WERI-Rb-1 (cell line): ENCODE results near the gene CLEC14A.

Source experiments
- DNase-seq: peaks from one replicate; pipeline ENCODE4 v3.0.0-alpha.2; 2020
- H3K27ac ChIP-seq: fragments of 250-450 bp; sonication (Bioruptor Pico); 2 replicates; pipeline ENCODE4 v1.5.1; 2020; ENCODE audit warnings: mild to moderate bottlenecking, moderate library complexity
- H3K27me3 ChIP-seq: fragments of 250-450 bp; sonication (Bioruptor Pico); 2 replicates; pipeline ENCODE4 v1.5.1; 2021; ENCODE audit warnings: mild to moderate bottlenecking, low read depth, moderate library complexity; ENCODE audit not compliant: insufficient read depth, severe bottlenecking
- H3K36me3 ChIP-seq: fragments of 250-450 bp; sonication (Bioruptor Pico); 2 replicates; pipeline ENCODE4 v1.5.1; 2020; ENCODE audit warnings: mild to moderate bottlenecking, moderate library complexity
- H3K4me3 ChIP-seq: 2 replicates; pipeline ENCODE4 v1.5.1; 2011; ENCODE audit warnings: low read depth, mild to moderate bottlenecking, control low read depth, low read length
- H3K9me3 ChIP-seq: fragments of 250-450 bp; sonication (Bioruptor Pico); 2 replicates; pipeline ENCODE4 v1.5.1; 2021; ENCODE audit warnings: mild to moderate bottlenecking, moderate library complexity; ENCODE audit not compliant: severe bottlenecking
- CTCF ChIP-seq: IDR thresholded peaks from 2 replicates; pipeline ENCODE4 v1.5.1; 2011; ENCODE audit warnings: low read depth, mild to moderate bottlenecking, control low read depth, inconsistent platforms, low read length

CLEC14A gene

DNA sequence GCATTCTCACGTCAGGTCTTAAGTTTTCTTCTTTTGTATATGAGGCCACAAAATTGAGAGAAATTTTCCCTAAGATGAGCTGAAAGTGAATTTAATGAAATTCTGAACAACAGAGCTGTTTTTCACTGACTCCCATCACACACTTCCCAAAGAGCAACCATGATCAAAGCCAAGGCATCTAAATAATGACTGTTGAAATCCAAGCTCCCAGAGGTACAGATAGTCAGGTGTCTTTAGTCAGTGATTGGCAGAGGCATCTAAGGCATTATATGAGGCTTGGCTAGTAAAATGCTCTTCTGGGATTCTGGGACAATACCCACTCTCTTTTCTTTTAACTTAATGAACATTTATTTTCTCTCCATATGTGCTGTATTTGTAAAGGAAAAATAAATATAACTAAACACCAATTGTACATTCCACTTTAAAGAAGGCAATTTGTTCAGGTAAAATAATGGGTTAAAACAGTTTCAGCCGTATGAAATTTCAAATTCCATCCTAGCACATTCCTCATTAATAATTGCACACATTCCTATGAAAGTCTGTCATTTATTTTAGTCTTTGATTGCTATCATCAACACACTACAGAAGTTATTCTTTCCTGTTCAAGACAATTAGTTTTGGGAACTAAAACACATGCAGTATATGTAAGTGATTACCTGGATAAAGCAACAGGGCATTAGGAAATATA is 49.1 kb downstream of the CLEC14A start:
- Histone ChIP-seq H3K27me3 (peaks cover 43% of the 10 kb centered on the region), H3K36me3 (no peaks in the 10 kb centered on the region), H3K9me3 (peaks cover 14% of the 10 kb centered on the region), H3K4me3 (no peak overlapping the region), H3K27ac (no peak overlapping the region)
- DNase-seq = no peak
- no peak for TF ChIP-seq CTCF

GRCh38 chr14:38205949-38206665 is 49.8 kb downstream of the CLEC14A start:
- no peak for TF ChIP-seq CTCF
- no peaks in the 10 kb centered on the region for H3K36me3 ChIP-seq
- no peak overlapping the region for H3K27ac ChIP-seq
- H3K4me3 ChIP-seq = no peak overlapping the region
- peaks cover 12% of the 10 kb centered on the region for H3K9me3 ChIP-seq
- peaks cover 36% of the 10 kb centered on the region for H3K27me3 ChIP-seq
- DNase-seq = no peak

DNA sequence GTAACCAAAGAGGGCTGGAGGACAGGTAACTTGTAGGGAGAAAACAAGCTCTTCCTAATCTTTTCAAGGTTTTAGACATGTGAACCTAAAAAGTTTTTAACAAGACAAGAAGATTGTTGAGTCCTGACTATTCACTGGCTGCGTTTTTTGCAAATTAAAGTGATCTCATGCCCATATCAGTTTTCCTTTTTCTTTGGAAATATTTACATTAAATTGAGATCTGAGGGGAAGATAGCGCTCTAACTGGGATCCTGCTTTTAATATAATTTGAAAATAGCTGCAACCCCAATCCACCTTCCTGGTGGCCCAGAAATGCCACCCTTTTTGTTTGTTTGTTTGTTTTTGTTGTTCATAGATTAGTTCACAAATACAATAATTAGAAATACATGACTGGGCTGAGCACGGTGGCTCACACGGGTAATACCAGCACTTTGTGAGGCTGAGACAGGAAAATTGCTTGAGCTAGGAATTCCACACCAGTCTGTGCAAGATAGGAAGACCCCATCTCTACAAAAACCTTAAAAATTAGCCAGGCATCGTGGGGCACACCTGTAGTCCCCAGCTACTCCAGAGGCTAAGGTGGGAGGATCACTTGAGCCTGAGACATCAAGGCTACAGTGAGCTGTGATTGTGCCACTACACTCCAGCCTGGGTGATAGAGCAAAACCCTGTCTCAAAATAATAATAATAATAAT is 50.6 kb downstream of the CLEC14A start:
- no peak for DNase-seq
- peaks cover 12% of the 10 kb centered on the region for H3K9me3 ChIP-seq
- peaks cover 29% of the 10 kb centered on the region for H3K27me3 ChIP-seq
- no peaks in the 10 kb centered on the region for H3K36me3 ChIP-seq
- no peak for TF ChIP-seq CTCF
- H3K4me3 ChIP-seq = no peak overlapping the region
- H3K27ac ChIP-seq = no peak overlapping the region

DNA sequence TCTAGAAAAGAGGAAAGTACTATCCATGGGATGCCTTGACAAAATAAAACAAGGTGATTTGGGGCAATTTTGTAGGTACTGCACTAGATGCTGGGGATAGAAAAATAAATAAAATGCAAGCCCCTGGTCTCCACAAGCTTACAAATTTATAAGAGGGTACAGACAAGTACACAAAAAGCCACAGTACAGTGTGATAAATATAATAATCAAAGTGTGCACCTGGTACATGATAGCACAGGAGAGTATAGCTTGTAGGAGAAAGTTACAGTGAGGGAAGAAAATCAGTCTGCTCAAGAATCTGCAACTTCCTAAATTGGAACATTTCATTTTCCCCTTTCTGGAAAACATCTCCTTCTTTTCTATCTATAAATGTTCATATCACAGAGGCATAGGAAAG is 51.2 kb downstream of the CLEC14A start:
- TF ChIP-seq CTCF = no peak
- no peak overlapping the region for H3K4me3 ChIP-seq
- H3K27ac ChIP-seq = peak overlapping the region; percentile 37
- peaks cover 7% of the 10 kb centered on the region for H3K9me3 ChIP-seq
- DNase-seq = no peak
- no peaks in the 10 kb centered on the region for H3K36me3 ChIP-seq
- peaks cover 26% of the 10 kb centered on the region for H3K27me3 ChIP-seq
